Nasal cavity respiratory epithelium epithelial cell of viscerocranial mucosa (primary cell): ENCODE data around the gene FNBP1. TPM values are rescaled to one million over a fixed set of nuclear protein-coding genes. Genes with fewer than 3 reads are reported as not detected.

ENCODE experiments used
- total RNA-seq: library from RNA; depleted of rRNA; stranded (reverse); fragments of >200 nt; gene quantifications from 2 replicates; pipeline ENCODE4 v1.2.3, GENCODE V29; 2014

FNBP1 gene
- 10.3 and 23.6 TPM in 2 replicates for total RNA-seq

DNA sequence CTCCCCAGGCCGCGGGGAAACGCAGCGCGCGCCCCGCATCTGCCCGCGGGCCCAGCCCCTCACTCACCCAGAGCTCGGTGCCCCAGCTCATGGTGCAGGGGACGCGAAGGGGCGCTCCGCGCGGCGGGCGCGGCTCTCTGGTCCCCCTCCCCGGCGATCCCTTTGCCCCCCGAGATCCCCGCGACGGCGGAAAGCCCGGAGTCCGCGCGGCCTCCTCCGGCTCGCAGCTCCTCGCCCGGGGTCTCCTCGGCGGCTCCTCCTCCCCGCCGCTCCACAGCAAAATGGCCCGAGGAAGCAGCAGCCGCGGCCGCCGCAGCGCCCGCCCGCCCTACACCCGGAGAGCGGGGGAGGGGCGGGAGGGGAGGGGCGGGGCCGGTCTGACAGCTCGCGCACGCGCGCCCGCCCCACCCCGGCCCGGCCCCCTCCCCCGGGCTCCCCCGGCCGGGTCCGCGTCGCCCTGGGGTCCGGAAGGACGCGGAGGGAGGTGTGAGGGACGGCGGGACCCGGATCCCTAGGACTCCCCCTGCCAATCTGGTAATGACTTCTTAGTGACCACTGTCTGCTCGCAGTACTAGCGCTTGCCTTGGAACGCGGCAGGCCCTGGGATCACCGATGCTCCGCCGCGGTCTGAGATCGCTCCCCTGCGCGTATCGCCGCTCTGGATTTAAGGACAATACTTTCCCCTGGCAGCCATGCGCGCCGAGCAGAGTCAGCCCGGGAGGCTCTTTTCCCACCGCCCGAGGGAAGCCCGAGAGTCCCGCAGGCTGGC, at the start of gene FNBP1:
Gene FNBP1 (minus strand): TSS at position 305 of the 769 bp plus-strand sequence. CDS start 214 bp downstream, at position 91.

DNA sequence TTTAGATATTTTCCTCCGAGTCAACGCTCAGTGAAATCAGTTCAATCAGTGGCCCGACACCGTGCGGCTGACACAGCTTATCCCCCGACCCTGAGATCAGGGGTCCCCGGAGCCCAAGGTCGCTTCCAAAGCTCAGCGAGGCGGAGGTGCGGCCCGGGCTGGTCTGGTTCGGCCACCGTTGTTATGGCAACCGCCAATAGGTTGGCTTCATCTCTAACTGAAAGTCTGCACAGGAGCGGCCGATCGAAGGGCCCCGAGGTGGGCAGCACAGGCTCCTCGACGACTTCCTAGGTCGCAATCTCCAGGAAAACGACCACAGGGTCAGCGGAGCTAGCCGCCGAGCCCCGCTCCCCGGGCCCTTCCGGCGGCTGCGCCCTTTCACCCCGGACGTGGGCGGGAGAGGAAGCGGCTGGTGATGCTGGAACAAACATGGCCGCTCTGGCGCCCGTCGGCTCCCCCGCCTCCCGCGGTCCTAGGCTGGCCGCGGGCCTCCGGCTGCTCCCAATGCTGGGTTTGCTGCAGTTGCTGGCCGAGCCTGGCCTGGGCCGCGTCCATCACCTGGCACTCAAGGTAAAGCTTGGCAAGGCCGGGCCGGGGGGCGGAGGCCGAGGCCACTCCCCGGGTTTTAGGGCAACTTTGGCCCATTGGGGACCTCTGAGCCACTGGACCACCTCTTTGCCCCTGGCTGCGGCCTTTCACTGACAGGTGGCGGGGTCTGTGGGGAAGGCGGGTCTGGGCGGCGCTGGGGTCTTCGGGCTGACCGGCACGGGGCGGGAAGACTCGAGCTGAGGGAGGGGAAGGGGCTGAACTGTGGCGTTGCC, 10.7 kb upstream of the FNBP1 start, which contains the start of gene GPR107:
Gene GPR107 (plus strand): TSS at position 403 of the 821 bp plus-strand sequence. CDS start 27 bp downstream, at position 430.

Other genes starting within 250 kb of the FNBP1 start
- 29.0 and 30.5 TPM in 2 replicates for gene TOR1B, start 240.0 kb downstream of the FNBP1 start, total RNA-seq
- 19.5 and 36.1 TPM in 2 replicates for gene TOR1A, start 219.1 kb downstream of the FNBP1 start, total RNA-seq
- 54.5 and 73.5 TPM in 2 replicates for gene C9orf78, start 207.9 kb downstream of the FNBP1 start, total RNA-seq
- 9.6 and 13.4 TPM in 2 replicates for gene USP20, start 207.7 kb downstream of the FNBP1 start, total RNA-seq
- 26.7 and 78.1 TPM in 2 replicates for gene GPR107, start 10.7 kb upstream of the FNBP1 start, total RNA-seq
- 24.6 and 50.8 TPM in 2 replicates for gene NCS1, start 129.2 kb upstream of the FNBP1 start, total RNA-seq
- under 0.01 TPM in 2 replicates for gene HMCN2, start 222.6 kb upstream of the FNBP1 start, total RNA-seq